Brain pericyte (primary cell): ENCODE data around the gene IDH1.
"Not testable (repeated sequence)": the region's sequence is repeated elsewhere in the genome, so short reads cannot be mapped to it uniquely, and the experiment has no call there.

Experiments used
- DNase-seq: peaks from one replicate; pipeline ENCODE4 v3.0.0-alpha.2; 2012; ENCODE audit warnings: low read depth, low spot score

Gene IDH1

GRCh38 chr2:208254871-208255556 is at the start of gene IDH1:
IDH1 (minus strand) TSS chr2:208255071; CDS start chr2:208251551, 3,520 bp downstream.
- peak; percentile 81 for DNase-seq

GRCh38 chr2:208304157-208304556 is 49.3 kb upstream of the IDH1 start:
- no peak for DNase-seq

GRCh38 chr2:208300847-208301618 is 46.2 kb upstream of the IDH1 start:
- no peak for DNase-seq

DNA sequence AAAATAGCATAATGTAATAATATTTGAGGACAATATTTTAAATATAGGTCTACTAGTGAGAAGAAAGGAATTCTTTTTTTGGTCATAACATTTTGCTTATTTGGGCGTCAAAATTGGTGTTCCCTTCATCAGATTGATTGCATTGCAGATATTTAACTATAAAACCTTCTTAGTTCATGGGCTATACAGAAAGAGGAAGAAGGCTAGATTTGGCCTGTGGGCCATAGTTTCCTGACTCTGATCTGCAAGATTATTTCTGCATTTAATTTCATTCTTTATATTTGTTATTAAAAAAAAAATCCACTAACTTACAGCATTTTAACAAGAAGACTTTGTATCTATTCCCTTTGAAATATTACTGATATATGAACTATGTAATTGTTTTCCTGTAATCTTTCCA is 43.1 kb upstream of the IDH1 start:
- DNase-seq: no peak

- DNase-seq: no peak
Observed at GRCh38 chr2:208296610-208297009, 41.7 kb upstream of the IDH1 start.

DNA sequence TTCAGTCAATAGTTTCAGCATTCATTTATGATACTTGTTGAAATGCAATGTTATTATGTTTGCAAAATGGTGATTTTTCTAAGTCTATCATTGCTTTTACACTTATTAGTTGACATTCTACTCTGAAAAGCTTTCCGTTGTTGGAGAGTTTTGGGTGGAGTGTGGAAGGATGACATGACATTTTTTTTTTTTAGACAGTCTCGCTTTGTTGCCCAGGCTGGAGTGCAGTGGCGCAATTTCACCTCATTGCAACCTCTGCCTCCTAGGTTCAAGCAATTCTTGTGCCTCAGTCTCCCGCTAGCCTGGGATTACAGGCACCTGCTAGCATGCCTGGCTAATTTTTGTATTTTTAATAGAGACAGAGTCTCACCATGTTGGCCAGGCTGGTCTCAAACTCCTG is 41.0 kb upstream of the IDH1 start:
- DNase-seq: no peak

DNA sequence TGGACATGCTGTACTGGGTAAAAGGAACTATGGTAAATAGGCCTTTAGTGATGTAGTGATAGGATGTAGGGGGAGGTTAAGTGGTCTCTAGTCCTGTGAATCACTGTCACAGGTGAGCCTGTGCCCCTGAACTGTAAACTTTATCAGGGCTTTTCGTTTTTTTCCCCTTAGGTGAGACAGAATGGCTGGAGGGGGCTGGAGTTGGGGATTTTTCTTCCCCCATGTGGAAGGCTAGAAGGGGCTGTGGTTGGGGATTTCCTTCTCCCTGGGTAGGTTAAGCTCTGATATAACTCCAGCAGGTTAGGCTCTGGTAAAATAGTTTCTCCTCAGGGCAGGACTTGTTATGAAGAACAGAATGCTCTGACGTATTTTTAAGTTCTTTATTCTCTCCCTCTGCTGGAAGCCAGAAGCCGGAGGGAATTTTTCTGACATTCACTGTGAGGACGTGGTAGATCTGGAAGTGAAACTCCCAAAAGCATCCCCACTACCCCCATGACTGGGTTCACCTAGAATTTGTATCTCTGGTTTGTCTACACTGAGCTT is 39.7 kb upstream of the IDH1 start:
- no peak for DNase-seq

DNA sequence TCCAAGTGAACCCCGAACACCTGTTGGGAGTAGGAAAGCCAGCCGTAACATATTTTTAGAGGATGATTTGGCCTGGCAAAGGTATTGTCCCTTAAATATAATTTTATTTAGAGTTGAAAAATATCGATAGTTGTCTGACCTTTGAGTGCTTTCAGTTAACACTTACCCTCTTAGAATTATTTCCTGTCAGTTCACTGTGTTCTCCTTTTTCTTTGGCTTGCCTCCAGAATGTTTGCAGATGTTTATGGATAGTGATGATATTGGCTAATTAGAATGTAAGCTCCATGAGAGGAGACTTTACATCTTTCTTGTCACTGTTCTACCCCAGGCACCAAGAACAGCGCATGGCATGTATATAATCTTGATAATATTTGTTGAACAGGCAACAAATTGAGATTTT is 31.0 kb upstream of the IDH1 start:
- DNase-seq: no peak

GRCh38 chr2:208280933-208281332 is 26.1 kb upstream of the IDH1 start:
- DNase-seq: no peak

- DNase-seq: no peak
Observed at GRCh38 chr2:208280234-208280633, 25.4 kb upstream of the IDH1 start.

GRCh38 chr2:208279236-208279635 is 24.4 kb upstream of the IDH1 start:
- no peak for DNase-seq

- no peak for DNase-seq
Observed at GRCh38 chr2:208278549-208278948, 23.7 kb upstream of the IDH1 start.

DNA sequence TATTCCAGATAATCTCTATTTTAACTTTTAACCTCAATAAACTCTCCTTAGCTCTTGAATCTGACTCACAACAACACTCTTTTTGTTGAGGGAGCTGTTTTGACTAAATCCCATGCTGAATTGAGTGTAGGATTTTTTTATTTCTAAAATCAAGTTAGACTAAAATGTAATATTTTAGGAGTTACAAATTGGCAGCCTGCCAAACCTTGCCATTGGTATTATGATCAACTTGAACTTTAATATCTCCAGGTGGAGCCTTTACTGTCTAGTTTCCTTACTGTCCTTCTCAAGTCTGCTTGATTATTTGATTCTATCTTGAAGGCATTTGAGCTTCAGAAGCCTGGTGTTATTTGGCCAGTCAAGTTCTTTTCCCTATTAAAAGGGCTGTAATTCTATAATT is 19.9 kb upstream of the IDH1 start:
- DNase-seq: no peak

GRCh38 chr2:208269091-208269490 is 14.2 kb upstream of the IDH1 start:
- DNase-seq: no peak

GRCh38 chr2:208268156-208268952 is 13.5 kb upstream of the IDH1 start:
- DNase-seq: no peak

- DNase-seq: not testable (repeated sequence)
Observed at GRCh38 chr2:208267526-208267925, 12.7 kb upstream of the IDH1 start.

DNA sequence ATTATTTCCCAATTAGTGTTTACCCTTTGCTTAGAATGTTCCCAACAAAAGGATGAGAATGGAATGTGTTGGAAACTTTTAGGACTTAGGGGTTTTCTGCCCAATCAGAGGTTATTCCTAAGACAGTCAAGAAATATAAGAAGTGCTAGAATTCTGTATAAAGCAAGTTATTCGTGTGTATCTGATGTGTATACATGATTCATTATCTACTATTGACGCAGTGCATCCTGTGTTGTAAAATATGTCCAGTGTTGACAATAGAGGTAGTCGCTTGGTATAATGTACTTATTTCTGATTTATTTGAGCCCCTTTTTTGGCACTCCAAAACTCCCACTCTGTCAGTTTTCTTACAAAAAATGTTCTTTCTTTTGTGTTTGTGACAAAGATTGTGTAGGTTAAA is 12.1 kb upstream of the IDH1 start:
- DNase-seq: no peak

DNA sequence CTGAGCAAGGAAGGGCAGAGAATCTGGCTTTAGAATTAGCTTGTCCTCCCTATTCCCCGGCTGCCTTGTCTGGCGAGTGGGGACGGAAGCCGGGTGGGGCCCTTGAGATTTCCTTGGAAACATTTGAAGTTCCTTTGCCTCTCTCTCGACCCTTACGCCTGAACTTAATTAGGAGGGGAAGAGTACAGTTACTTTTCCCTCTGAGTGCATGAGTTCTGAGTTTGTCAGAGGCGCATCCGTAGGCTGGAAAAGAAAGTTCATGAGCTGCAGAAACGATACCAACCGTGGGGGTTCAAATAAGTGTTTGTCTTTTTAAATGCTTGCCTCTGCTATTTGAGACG is 11.7 kb upstream of the IDH1 start:
- no peak for DNase-seq

DNA sequence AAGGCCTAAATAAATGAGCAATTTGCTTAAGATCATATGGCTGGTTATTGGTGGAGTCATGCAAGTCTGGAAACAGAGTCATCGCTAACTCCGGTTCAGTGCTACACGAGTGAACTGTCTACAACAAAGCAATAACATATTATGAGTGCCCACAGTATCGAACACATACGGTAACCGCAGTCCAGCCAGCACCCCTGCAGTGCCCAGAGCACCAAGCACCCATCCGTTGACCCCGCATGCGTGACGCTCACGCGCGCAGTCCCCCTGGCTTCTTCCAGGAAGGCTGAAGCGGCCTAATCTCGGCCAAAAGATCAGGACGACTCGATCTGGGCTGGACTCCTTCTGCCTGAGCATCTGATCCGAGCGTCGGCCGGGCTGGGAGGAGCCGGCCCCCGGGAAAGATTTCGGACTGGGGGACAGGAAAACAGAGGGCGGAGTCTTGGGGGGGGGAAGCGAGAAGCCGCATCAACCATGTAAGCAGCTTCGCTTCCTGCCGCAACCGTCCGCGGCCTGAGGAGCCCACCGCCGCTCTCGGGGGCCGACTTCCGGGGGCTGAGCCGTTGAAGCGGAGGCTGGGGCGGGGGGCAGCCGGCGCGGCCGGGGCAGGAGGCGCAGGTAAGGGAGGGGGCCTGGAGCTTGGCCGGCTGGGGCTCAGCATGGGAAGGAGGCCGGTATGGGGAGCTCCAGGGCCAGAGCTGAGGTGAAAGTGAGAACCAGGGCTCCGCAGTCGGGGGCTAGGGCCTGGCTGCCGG is 11.1 kb upstream of the IDH1 start, which contains the start of gene PIKFYVE:
Gene PIKFYVE, plus strand, starts transcription at position 455 of the 752 bp plus-strand sequence. CDS start 5,265 bp downstream, outside the sequence.
- DNase-seq: peak; percentile 97

GRCh38 chr2:208265371-208265800 is 10.5 kb upstream of the IDH1 start:
- DNase-seq: no peak
